Fibroblast of skin of scalp (primary cell): Measurements from ENCODE around the gene RHBDL1.

Source experiments
- DNase-seq: peaks from one replicate; pipeline ENCODE4 v3.0.0-alpha.2; 2013

RHBDL1 gene

DNA sequence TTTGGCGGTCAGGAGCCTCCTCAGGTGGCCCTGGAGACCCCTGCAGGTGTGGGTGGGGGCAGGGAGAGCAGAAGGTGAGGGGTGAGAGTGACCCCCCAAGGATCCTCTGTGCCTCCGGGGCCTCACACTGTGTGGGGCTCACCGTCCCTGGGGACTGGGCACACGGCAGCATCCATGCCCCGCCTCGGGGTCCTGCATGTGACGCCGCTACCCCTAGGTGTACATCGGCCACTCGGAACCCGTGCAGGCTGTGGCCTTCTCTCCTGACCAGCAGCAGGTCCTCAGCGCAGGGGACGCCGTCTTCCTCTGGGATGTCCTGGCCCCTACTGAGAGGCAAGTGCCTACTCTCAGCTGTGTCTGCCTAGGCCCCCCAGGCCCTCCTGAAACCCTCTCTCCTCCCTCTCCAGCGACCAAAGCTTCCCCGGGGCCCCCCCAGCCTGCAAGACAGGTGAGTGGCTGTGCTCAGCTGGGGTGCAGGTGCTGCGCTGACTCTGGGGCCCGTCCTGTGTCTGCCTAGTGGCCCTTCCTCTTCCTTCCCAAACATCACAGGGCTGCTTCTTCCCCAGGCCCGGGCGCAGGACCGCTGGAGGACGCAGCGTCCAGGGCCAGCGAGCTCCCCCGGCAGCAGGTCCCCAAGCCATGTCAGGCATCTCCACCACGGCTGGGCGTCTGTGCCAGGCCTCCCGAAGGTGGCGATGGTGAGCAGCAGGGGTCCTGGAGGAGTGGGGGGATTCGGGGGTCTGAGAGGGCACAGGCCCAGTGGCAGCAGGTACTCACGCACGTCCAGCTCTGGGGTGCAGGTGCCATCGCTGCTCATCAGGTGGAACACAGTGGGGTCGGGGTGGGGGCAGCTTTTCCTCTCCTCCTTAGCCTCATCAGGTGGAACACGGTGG is 16.5 kb upstream of the RHBDL1 start:
- DNase-seq = no peak

DNA sequence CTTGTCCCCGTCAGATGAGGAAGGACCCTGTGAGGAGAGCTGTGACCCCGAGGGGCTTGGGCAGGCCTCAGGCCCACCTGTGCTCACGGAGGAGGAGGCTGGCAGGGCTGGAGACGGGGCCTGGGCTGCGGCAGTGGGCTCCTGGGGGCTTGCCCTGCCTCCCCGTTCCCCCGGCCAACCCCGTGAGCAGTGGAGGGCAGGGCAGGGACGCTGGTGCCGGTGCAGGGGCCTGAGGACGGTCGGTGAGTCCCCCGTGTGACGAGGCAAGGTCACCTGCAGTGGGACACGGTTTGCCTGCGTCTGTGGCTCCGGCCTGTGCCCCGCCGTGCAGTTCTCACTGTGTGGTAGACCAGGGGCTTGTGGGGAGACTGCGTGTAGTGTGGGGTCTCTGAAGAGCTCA is 15.9 kb upstream of the RHBDL1 start:
- DNase-seq = no peak

DNA sequence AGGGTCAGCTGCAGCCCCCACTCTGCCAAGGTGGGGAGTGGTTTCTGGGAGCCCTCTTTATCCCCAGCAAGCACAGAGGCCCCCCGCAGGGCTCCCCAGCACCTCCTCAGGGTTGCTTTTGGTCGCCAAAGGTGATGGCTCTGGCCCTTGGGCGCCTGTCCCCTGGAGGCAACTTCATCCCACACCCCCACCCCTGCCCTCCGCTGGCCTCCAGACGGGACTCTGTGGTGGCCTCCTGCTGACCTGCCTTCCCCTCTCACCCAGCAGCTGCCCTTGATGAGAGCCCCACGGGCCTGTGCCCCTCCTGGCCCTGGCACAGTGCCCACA is 15.4 kb upstream of the RHBDL1 start:
- no peak for DNase-seq

DNA sequence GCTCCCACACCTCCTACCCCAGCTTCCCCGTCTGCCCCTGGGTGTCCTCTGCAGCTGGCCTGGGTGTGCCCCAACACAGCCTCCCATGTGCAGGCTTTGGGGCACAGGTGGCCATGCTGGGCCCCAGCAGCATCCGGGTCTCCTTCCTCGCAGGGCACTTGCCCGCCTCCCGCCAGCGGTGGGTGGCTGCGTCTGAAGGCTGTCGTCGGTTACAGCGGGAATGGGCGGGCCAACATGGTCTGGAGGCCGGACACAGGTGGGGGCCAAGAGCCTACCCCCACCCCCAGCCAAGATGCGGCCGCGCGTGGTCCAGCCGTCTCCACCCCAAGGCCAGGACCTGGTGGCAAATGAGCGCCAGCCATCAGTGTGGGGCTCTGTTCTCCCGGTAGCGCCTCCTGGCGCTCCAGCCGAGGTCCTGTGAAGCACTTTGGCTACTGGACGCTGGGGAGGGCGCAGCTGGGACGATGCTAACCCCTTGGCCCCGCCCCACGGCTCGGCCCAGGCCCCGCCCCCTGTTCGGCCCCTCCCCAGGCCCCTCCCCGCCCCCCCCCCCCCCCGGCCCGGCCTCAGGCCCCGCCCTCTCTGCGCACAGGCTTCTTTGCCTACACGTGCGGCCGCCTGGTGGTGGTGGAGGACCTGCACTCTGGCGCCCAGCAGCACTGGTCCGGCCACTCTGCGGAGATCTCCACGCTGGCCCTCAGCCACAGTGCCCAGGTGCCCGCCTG is 14.8 kb upstream of the RHBDL1 start:
- DNase-seq = peak; percentile 76

DNA sequence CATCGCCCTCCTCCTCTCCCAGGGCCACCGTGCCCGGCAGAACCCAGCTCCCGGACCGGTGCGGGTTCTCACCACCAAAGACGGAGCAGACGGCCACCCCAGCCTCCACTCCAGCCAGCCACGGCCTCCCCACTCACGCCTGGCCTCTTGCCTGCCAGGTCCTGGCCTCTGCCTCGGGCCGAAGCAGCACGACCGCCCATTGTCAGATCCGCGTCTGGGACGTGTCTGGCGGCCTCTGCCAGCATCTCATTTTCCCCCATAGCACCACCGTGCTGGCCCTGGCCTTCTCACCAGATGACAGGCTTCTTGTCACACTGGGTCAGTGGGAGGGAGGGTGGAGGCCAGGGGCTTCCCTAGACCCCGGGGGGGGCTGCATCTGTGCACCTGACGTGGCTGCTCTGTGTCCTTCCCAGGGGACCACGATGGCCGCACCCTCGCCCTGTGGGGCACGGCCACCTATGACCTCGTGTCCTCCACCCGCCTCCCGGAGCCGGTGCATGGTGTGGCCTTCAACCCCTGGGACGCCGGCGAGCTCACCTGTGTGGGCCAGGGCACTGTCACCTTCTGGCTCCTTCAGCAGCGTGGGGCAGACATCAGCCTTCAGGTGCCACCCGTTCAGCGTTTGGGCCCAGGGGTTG is 14.2 kb upstream of the RHBDL1 start:
- no peak for DNase-seq

DNA sequence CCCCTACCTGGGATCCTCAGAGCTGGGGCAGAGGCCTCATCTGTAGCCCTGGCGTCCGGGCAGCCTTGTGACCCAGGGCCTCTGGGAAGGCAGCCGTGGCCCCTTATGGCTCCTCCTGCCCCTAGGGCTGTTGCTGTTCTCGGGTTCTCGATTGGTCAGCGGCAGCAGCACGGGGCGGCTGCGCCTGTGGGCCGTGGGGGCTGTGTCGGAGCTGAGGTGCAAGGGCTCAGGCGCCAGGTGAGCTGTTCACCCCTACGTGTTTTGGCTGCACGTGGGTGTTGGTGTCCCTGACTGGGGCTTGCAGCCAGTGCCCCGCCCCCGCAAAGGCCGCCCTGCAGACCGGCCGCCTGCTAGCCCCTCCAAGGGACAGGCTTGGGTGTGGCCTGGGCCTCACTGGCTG is 13.4 kb upstream of the RHBDL1 start:
- DNase-seq = no peak

DNA sequence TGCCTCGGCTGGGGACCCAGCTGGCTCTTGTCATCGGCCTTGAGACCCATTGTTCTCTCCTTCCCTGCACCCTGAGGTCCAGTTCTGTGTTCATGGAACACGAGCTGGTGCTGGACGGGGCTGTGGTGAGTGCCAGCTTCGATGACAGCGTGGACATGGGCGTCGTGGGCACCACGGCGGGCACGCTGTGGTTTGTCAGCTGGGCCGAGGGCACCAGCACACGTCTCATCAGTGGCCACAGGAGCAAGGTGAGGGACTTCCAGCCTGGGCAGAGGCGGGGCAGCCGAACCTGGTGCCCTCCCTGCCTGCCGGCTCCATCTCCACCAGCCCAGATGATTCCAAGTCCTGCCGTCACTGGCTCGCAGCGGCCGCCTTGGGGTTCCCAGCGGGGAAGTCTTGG is 12.9 kb upstream of the RHBDL1 start:
- DNase-seq = no peak

DNA sequence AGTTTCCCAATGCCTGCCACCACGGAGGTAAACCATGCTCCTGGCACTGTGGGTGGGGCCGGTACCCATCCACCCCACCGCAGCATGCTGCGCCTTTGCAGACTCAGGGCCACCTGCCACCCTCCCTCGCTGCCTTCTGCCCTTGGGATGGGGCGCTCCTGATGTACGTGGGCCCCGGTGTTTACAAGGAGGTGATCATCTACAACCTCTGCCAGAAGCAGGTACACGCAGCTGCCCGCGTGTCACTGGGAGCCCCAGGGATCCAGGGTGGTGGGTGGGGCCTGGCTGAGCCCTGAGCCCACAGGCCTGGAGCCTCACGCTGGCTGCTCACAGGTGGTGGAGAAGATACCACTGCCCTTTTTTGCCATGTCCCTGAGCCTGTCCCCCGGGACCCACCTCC is 8.9 kb upstream of the RHBDL1 start:
- DNase-seq = no peak

DNA sequence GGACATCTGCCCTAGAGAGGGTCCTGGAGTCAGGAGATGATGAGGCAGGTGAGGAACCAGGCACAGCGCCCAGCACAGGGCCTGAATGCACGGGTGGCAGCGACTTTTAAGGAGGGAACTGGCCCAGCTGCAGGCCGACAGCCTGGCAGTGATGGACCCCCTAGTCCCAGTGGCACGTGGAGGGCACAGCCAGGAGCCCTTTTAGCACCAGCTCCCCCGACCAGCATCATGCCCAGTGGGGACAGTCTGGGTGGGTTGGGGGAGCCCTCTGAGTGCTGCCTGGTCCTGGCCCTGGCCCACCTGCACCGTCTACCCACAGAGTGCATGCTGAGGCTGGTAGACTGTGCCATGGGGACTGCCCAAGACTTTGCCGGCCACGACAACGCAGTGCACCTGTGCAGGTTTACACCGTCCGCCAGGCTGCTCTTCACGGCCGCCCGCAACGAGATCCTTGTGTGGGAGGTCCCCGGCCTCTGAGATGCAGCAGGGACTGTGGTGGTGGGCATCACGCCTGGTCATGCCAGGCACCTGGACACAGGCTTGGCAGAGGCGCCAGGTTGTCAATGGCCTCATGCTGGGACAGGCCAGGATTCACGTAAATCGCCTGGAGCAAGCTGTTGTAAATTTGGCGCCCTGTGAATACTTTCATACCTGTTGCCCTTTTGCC is 8.2 kb upstream of the RHBDL1 start:
- DNase-seq = no peak

DNA sequence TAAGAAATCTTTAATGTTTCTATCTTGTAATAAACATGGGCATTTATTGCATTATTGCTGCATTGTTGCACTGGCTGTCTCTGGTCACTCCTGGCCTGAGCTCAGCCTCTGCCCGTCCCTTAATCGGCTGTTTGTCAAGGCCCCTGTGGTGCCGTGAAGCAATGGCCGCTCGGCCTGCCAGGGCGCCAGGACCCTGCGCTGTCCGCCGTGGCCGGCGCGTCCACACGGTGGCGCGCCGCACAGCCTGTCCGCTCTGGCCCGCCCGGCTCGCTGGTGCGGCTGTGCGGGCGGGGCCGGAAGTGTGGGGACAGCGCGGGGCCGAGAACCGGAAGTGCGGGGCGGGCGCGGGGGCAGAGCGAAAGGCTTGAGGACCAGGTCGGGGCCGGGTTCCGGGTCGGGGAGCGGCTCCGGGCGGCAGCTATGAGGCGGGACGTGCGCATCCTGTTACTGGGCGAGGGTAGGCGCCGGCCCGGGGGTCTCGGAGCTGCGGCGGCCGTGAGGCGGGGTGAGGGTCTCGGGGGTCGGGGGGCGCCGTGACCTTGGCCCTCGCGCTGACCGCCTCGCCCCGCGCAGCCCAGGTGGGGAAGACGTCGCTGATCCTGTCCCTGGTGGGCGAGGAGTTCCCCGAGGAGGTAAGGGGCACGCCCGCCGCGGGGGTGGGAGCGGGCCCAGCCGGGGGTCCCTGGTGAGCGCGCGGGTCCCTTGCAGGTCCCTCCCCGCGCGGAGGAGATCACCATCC is 7.5 kb upstream of the RHBDL1 start, which contains the start of gene RHOT2:
TSS of gene RHOT2 (plus strand) at position 353 of the 739 bp plus-strand sequence. CDS start at position 421, 68 bp downstream.
- DNase-seq = peak; percentile 92

DNA sequence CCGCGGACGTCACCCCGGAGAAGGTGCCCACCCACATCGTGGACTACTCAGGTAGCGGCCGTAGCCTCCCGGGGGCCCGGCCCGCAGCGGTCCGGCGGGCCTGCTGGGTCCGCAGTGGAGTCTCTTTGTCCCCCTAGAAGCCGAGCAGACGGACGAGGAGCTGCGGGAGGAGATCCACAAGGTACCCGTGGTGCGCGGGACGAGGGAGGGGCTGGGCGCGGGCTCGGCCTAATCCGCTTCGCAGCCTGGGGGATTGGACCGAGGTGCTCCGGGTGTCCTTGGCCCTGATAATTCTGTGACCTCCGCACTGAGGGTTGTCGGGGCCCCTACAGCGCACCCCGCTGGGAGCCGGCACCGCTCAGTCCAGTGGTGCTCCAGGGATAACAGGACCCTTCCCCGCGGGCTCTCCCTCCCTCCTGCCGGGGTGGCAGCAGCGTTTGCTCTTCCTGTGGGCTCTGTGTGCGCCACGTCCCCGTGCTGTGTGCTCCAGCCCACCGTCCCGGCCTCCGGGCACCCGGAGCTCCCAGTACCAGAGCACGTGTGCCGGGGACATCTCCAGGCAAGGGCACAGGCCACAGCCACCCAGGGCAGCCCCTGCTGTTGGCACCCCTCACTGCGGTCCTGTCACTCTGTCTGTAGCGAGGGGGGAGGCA is 6.8 kb upstream of the RHBDL1 start:
- DNase-seq = no peak

DNA sequence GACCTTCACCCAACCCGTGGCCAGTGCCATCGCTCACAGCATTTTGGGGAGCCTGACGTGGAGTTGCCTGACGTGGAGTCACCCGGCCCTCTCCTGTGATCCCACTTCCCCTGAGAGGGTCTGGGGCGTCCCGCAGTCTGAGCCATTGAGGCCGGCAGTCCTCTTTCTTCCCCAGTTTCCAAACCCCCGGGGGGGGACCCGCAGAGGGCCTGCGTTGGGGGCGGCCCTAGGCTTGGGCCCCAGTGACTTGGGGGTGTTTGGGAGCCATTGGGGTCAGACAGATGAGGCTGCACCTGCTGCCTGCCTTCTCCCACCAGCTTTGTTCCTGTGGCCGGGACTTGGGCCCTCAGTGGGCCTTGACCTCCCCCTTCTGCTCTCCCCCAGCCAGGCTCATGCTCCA is 5.8 kb upstream of the RHBDL1 start:
- DNase-seq = no peak

DNA sequence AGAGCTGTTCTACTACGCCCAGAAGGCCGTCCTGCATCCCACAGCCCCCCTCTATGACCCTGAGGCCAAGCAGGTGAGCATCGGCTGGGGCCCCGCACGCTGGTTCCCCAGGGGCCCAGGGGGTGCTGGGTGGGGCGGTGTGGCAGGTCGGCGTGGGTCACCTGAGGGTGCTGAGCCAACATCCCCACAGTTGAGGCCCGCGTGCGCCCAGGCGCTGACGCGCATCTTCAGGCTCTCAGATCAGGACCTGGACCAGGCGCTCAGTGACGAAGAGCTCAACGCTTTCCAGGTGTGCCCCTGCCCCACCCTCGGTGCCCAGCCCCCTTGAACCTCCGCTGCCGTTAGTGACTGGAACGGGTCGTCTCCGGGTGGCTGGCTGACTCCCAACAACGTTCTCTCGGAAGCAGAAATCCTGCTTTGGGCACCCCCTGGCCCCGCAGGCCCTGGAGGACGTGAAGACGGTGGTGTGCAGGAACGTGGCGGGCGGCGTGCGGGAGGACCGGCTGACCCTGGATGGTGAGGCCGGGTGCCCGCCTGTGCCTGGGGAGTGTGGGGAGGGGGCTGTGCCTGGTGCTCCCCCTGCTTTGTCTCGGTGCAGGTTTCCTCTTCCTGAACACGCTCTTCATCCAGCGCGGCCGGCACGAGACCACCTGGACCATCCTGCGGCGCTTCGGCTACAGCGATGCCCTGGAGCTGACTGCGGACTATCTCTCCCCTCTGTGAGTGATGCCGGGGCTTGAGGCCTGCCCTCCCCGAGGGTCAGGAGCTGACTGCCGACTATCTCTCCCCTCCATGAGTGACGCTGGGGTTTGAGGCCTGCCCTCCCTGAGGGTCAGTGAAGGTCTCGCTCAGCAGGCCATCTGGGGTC is 4.8 kb upstream of the RHBDL1 start:
- DNase-seq = no peak

DNA sequence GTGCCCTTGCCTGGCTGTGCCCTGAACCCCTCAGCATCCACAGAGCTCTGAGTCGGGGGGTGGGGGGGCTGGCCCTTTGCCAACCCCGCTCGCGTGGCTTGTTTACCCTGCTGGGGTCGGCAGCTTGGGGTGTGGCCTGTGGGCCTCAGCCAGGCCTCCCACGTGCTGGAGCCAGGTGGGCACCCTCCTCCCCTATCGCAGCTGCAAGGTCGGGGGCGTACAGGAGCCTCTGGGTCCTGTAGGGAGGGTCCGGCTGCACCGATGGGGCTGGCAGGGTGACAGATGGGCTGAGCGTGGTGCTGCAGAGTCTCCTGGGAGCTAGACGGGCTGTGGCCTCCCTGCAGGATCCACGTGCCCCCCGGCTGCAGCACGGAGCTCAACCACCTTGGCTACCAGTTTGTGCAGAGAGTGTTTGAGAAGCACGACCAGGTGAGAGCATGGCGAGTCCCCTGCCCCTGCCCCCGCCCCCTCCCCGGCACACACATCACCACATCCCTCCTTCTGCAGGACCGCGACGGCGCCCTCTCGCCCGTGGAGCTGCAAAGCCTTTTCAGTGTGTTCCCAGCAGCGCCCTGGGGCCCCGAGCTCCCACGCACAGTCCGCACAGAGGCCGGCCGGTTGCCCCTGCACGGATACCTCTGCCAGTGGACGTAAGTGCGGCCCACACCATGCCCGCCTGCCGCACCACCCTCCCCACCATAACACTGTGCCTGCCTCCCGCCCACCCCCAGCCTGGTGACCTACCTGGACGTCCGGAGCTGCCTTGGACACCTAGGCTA is 3.9 kb upstream of the RHBDL1 start:
- DNase-seq = no peak

DNA sequence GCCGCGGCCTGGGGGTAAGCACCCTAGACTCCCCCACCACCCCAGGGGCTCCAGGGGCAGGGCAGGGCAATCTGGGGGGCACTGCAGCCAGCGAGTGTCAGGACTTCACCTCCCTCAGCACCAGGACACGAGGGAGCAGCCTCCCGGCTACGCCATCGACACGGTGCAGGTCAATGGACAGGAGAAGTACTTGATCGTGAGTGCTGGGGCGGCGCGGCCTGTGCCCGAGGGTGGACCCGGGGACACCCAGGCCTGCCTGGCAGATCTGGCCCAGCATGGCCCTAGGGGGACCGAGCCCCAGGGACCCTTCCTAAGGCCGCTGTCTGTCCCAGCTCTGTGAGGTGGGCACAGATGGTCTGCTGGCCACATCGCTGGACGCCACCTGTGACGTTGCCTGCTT is 3.1 kb upstream of the RHBDL1 start:
- DNase-seq = no peak

DNA sequence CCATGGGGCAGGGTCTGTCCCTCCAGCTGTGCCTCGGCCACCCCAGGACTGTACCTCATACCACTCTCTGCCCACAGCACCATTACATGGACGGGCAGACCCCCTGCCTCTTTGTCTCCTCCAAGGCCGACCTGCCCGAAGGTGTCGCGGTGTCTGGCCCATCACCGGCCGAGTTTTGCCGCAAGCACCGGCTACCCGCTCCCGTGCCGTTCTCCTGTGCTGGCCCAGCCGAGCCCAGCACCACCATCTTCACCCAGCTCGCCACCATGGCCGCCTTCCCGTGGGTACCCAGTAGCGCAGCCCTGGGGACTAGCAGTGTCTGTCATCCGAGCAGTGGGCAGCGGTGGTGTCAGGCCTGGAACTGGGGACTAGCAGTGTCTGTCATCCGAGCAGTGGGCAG is 2.6 kb upstream of the RHBDL1 start:
- no peak for DNase-seq

DNA sequence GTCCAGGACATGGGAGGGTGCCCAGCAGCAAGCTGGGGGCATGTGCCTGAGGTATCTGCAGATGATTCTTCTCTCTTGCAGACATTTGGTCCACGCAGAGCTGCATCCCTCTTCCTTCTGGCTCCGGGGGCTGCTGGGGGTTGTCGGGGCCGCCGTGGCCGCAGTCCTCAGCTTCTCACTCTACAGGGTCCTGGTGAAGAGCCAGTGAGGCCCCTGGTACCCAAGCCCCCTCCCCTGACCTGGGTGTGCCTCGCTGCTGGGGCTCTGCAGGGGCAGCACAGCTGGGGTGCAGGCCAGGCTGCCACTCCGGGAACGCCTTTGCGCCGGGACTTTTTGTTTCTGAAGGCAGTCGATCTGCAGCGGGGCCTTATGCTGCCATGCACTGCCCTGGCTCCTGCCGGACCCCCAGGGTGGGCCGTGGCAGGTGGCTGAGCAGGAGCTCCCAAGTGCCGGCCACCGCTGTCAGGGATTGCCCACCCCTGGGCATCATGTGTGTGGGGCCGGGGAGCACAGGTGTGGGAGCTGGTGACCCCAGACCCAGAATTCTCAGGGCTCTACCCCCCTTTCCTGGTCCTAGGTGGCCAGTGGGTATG is 2.0 kb upstream of the RHBDL1 start:
- DNase-seq = no peak

DNA sequence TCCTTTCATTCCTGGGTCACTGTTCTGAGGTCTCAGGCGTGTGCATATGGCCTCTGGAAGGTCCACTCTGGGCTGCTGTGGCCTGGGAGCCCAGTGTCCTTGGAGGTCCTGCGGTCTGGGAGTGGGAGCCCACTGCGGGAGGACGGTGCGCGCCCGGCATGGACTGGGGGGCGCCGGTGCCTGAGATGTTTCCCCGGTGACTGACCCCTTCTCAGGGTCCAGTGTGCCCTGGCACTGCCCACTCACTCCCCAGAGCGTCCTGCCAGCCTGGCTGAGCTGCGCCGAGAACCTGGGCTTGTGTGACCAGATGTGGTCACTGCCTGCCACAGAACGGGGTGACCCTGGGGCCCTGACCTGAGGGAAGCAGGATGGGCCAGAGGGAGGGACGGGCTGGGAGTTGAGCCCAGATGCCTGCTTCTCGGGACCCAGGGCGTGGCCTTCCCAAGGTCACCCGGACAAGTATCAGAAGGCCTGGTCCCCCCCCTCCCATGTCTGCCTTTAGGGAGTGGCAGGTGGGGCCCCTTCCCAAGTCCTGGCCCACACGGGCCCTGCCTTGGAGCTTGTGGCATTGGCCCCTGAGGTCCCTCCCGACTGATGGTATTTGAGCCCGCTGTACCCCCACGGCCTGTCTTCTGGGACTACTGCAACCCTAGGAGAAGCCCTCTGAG is 1.1 kb upstream of the RHBDL1 start:
- DNase-seq = no peak
